Karpas-422 (cell line): ENCODE results near the gene TEX35. TPM values are rescaled to one million over a fixed set of nuclear protein-coding genes. Genes with fewer than 3 reads are reported as not detected.

Experiments
- DNase-seq: peaks from one replicate; pipeline ENCODE4 v3.0.0-alpha.2; 2015
- H2AFZ ChIP-seq: fragments of 200-600 bp; sonication (generic); 2 replicates; pipeline ENCODE4 v1.6.1; 2014; ENCODE audit warnings: antibody characterized with exemption, low read length, mixed read lengths
- H3K27ac ChIP-seq: fragments of 200-600 bp; sonication (generic); 2 replicates; pipeline ENCODE4 v1.5.1; 2014; ENCODE audit warnings: mild to moderate bottlenecking, low read length, moderate library complexity
- H3K27me3 ChIP-seq: fragments of 200-600 bp; sonication (generic); 2 replicates; pipeline ENCODE4 v1.6.1; 2014; ENCODE audit warnings: low read length, mixed read lengths
- H3K36me3 ChIP-seq: fragments of 200-600 bp; sonication (generic); 2 replicates; pipeline ENCODE4 v1.6.1; 2014; ENCODE audit warnings: low read length, mixed read lengths; ENCODE audit not compliant: insufficient read depth
- H3K4me1 ChIP-seq: fragments of 200-600 bp; sonication (generic); 2 replicates; pipeline ENCODE4 v1.6.1; 2014; ENCODE audit warnings: mild to moderate bottlenecking, low read length, mixed read lengths
- H3K4me2 ChIP-seq: fragments of 200-600 bp; sonication (generic); 2 replicates; pipeline ENCODE4 v1.6.1; 2014; ENCODE audit warnings: low read length, low read depth, mild to moderate bottlenecking; ENCODE audit not compliant: poor library complexity, severe bottlenecking
- H3K4me3 ChIP-seq: fragments of 200-600 bp; sonication (generic); 2 replicates; pipeline ENCODE4 v1.5.1; 2014; ENCODE audit warnings: mild to moderate bottlenecking, antibody characterized with exemption, low read length, mixed read lengths
- H3K79me2 ChIP-seq: fragments of 200-600 bp; sonication (generic); 2 replicates; pipeline ENCODE4 v1.6.1; 2014; ENCODE audit warnings: mild to moderate bottlenecking, low read length, mixed read lengths
- H3K9ac ChIP-seq: fragments of 200-600 bp; sonication (generic); 2 replicates; pipeline ENCODE4 v1.6.0; 2014; ENCODE audit warnings: low read length
- H3K9me2 ChIP-seq: fragments of 200-600 bp; sonication (generic), shearing (Covaris generic); replicated peaks from 2 replicates; pipeline ENCODE4 v1.6.0; 2014; ENCODE audit warnings: mild to moderate bottlenecking, low read length, moderate library complexity; ENCODE audit not compliant: insufficient read depth
- H3K9me3 ChIP-seq: fragments of 300-700, 200-600 bp; sonication (generic); 2 replicates; pipeline ENCODE4 v1.6.1; 2014; ENCODE audit warnings: low read length, mixed read lengths
- H4K20me1 ChIP-seq: fragments of 200-600 bp; sonication (generic); 2 replicates; pipeline ENCODE4 v1.6.1; 2014; ENCODE audit warnings: mild to moderate bottlenecking, antibody characterized with exemption, low read length, low read depth; ENCODE audit not compliant: insufficient read depth
- total RNA-seq: library from RNA; depleted of rRNA; stranded (reverse); fragments of >200 nt; shearing (Covaris generic); gene quantifications from 2 replicates; pipeline ENCODE4 v1.2.3, GENCODE V29; 2014; ENCODE audit warnings: low replicate concordance

Gene TEX35
- total RNA-seq, 1 experiment from 2014 or later, result 0.26 TPM

GRCh38 chr1:178513278-178513983 is 522 bp downstream of the TEX35 start:
- H3K4me2 ChIP-seq, result no peak overlapping the region
- no peak overlapping the region for H2AFZ ChIP-seq
- H3K9ac ChIP-seq, result no peak overlapping the region
- no peaks in the 10 kb centered on the region for H3K9me2 ChIP-seq
- H3K4me3 ChIP-seq, result no peak overlapping the region
- H3K79me2 ChIP-seq, result no peaks in the 10 kb centered on the region
- no peak for DNase-seq
- H3K9me3 ChIP-seq, result no peaks in the 10 kb centered on the region
- H4K20me1 ChIP-seq, result no peaks in the 10 kb centered on the region
- H3K36me3 ChIP-seq, result no peaks in the 10 kb centered on the region
- no peaks in the 10 kb centered on the region for H3K4me1 ChIP-seq
- no peaks in the 10 kb centered on the region for H3K27me3 ChIP-seq
- no peak overlapping the region for H3K27ac ChIP-seq

DNA sequence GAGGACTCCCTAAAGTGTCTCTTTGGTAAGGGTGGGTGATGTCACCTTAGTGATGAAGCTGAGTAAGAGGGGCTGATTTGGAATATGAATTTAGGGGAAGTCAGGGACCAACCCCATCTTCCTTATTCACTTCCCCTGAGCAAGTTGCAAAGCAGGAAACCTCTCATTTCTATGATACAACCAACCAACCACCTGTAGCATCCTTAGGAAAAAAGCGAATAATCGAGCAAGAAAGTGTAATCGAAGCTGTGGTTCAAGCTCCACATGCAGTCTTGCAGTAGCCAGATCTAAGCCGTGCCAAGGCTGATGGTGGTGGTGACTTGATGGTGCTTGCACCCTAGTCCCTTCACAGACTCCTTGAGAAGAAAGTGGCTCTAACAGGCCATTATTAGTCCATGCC is 3.2 kb downstream of the TEX35 start:
- H2AFZ ChIP-seq, result no peak overlapping the region
- no peaks in the 10 kb centered on the region for H3K9me3 ChIP-seq
- no peak overlapping the region for H3K4me2 ChIP-seq
- no peak overlapping the region for H3K27ac ChIP-seq
- no peak for DNase-seq
- no peak overlapping the region for H3K9ac ChIP-seq
- H3K4me3 ChIP-seq, result no peak overlapping the region
- no peaks in the 10 kb centered on the region for H3K4me1 ChIP-seq
- H3K36me3 ChIP-seq, result no peaks in the 10 kb centered on the region
- H3K79me2 ChIP-seq, result no peaks in the 10 kb centered on the region
- no peaks in the 10 kb centered on the region for H4K20me1 ChIP-seq
- H3K27me3 ChIP-seq, result no peaks in the 10 kb centered on the region
- H3K9me2 ChIP-seq, result no peaks in the 10 kb centered on the region

DNA sequence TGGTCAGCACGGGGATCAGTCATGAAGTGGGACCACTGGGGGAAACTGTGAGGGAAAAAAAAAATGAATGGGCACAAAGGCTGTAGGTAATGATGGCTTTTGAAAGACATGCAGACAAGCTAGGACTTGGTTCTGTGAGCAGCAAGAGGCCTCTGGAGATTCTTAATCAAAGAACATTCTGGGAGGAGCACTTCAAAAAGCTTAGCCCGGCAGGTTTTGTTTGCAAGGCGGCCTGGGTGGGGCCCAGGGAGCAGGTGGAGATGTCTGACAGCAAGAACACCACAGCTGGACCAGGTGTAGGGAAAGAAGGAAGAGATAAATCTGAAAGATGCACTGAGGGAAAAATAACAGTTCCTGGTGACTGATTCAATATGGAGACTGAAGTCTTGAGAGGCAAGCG is 6.0 kb downstream of the TEX35 start:
- Histone ChIP-seq H3K27ac (no peak overlapping the region), H3K4me2 (no peak overlapping the region), H3K36me3 (no peaks in the 10 kb centered on the region)

GRCh38 chr1:178520803-178521202 is 7.9 kb downstream of the TEX35 start:
- Histone ChIP-seq H3K27me3 (no peaks in the 10 kb centered on the region), H2AFZ (no peak overlapping the region)

More for the DNA sequence above, 6.0 kb downstream of the TEX35 start:
- DNase-seq, result no peak
- H2AFZ ChIP-seq, result no peak overlapping the region
- no peaks in the 10 kb centered on the region for H3K79me2 ChIP-seq
- no peak overlapping the region for H3K4me3 ChIP-seq
- H4K20me1 ChIP-seq, result no peaks in the 10 kb centered on the region
- H3K4me1 ChIP-seq, result no peaks in the 10 kb centered on the region
- no peak overlapping the region for H3K9ac ChIP-seq
- no peaks in the 10 kb centered on the region for H3K9me3 ChIP-seq
- H3K9me2 ChIP-seq, result no peaks in the 10 kb centered on the region
- H3K27me3 ChIP-seq, result no peaks in the 10 kb centered on the region

DNA sequence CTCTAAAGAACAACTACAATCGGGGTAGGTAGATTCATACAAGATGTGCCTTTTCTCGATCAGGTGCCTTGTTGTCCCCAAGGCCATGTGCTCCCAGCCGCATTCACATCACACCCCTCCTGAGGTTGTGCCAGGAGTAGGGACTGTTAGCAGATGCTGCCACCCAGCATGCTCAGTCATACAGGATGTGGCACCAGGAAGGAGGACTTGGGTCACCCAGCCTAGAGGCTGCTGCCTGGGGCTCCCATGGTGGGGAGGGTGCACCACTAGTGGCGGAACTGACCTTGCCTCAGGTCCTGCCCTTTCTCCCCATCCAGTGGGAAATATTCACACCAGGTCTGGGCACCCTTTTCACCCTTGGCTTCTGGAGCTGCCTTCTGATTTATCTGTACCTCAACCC is 8.3 kb downstream of the TEX35 start:
- Histone ChIP-seq H3K4me3 (no peak overlapping the region), H3K9me2 (no peaks in the 10 kb centered on the region), H3K27me3 (no peaks in the 10 kb centered on the region), H3K79me2 (no peaks in the 10 kb centered on the region), H3K4me2 (no peak overlapping the region), H3K9ac (no peak overlapping the region), H2AFZ (no peak overlapping the region), H3K4me1 (no peaks in the 10 kb centered on the region), H3K27ac (no peak overlapping the region), H4K20me1 (no peaks in the 10 kb centered on the region), H3K36me3 (no peaks in the 10 kb centered on the region), H3K9me3 (no peaks in the 10 kb centered on the region)
- DNase-seq, result no peak

More at GRCh38 chr1:178520803-178521202, 7.9 kb downstream of the TEX35 start:
- no peaks in the 10 kb centered on the region for H3K79me2 ChIP-seq
- no peak overlapping the region for H3K9ac ChIP-seq
- H3K4me3 ChIP-seq, result no peak overlapping the region
- H3K9me2 ChIP-seq, result no peaks in the 10 kb centered on the region
- H3K27ac ChIP-seq, result no peak overlapping the region
- H3K36me3 ChIP-seq, result no peaks in the 10 kb centered on the region
- H3K9me3 ChIP-seq, result no peaks in the 10 kb centered on the region
- no peaks in the 10 kb centered on the region for H3K4me1 ChIP-seq
- no peaks in the 10 kb centered on the region for H4K20me1 ChIP-seq
- no peak for DNase-seq
- no peak overlapping the region for H3K4me2 ChIP-seq

DNA sequence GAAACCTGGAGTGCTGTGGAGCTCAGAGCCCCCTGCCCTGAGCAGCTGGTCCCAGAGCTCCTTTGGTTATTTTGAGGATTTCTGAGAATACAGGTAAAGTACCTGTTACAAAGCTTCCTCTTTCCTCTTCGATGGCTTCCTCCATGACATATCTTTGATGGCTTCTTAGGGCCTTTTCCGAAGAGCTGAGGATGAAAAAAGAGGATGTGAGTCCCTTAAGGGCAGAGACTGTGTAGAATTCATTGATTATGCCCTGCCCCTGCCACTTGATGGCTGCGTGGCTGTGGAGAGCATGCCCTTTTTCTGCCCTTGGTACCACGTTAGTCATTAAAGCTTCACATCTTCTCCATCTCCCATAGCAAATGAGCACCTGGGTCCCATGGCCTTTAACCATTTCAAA is 14.2 kb downstream of the TEX35 start:
- Histone ChIP-seq H3K27me3 (no peaks in the 10 kb centered on the region), H3K4me2 (no peak overlapping the region), H3K9me2 (no peaks in the 10 kb centered on the region), H3K4me1 (peaks cover 3% of the 10 kb centered on the region), H3K9me3 (no peaks in the 10 kb centered on the region), H3K27ac (no peak overlapping the region), H3K4me3 (no peak overlapping the region), H4K20me1 (no peaks in the 10 kb centered on the region), H3K9ac (no peak overlapping the region), H3K36me3 (no peaks in the 10 kb centered on the region), H3K79me2 (no peaks in the 10 kb centered on the region), H2AFZ (no peak overlapping the region)
- no peak for DNase-seq

DNA sequence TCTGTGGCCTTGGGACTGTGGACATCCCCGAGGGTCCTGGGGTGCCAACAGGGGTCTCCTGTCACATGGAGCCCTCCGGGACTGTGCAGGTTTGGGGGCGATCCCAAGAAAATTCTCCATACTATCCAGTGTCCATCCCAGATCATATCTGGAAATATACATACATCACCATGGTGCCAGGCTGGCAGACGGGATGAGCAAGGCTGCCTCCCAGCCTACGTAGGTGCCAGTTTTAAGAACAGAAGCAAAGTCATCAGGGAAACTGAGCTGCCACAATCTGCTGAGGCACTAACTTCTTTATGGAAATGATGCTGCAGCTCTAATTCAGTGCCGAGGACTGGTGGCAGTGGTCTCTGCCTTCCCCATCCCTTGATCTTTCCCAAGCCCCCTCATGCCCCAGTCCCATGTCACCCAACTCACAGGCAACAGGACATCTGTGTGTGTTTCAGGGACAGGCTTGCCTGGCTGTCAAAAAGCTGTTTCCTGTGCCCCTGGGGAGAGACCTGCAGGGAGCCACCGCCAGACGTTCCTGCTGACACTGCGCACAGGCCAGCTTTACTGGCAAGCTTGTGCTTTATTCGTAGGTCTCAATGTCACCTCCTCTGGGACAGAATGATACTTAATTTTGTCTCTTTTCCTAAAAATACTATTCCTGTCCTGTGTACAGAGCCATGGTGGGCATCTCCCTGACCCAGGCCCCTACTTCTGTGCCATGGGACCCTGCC is 15.5 kb downstream of the TEX35 start:
- Histone ChIP-seq H2AFZ (no peak overlapping the region), H3K9me2 (no peaks in the 10 kb centered on the region), H3K9me3 (no peaks in the 10 kb centered on the region), H3K27me3 (no peaks in the 10 kb centered on the region), H3K9ac (no peak overlapping the region), H3K4me2 (no peak overlapping the region), H3K79me2 (no peaks in the 10 kb centered on the region), H3K4me1 (peaks cover 9% of the 10 kb centered on the region), H3K27ac (no peak overlapping the region), H3K36me3 (no peaks in the 10 kb centered on the region), H4K20me1 (no peaks in the 10 kb centered on the region), H3K4me3 (no peak overlapping the region)
- DNase-seq, result no peak

- Histone ChIP-seq H2AFZ (no peak overlapping the region), H3K9me2 (no peaks in the 10 kb centered on the region), H3K4me3 (no peak overlapping the region), H3K27ac (no peak overlapping the region), H3K27me3 (no peaks in the 10 kb centered on the region), H3K9me3 (no peaks in the 10 kb centered on the region), H3K4me1 (peaks cover 9% of the 10 kb centered on the region), H3K9ac (no peak overlapping the region), H3K4me2 (no peak overlapping the region), H4K20me1 (no peaks in the 10 kb centered on the region), H3K36me3 (no peaks in the 10 kb centered on the region), H3K79me2 (no peaks in the 10 kb centered on the region)
- no peak for DNase-seq
Observed at GRCh38 chr1:178528953-178529335, 16.0 kb downstream of the TEX35 start.
